ENCODE measurements around the gene TMEFF1.

- TF ChIP-seq CTCF (IDR thresholded peaks at IDR 0.05) = no peak
- no peak for TF ChIP-seq POLR2A (IDR thresholded peaks at IDR 0.05)
Observed at GRCh38 chr9:100449420-100449819, 23.5 kb upstream of the TMEFF1 start.

All from body of pancreas (tissue), 4 donors.